HTR-8/SVneo (cell line): Measurements from ENCODE around the gene CAMTA1.
A peak's percentile ranks its signal among the peaks of the same experiment; 100 is the strongest.

Experiments
- DNase-seq: peaks from one replicate; pipeline ENCODE4 v3.0.0; 2011; ENCODE audit warnings: low spot score, mixed read lengths; ENCODE audit not compliant: insufficient read length
- FAIRE-seq: peaks from 2 replicates; lab custom pipeline; 2011; peaks lifted over from hg19 to GRCh38; lab: Jason Lieb, UNC

Gene CAMTA1

GRCh38 chr1:7632681-7633080, 847.4 kb downstream of the CAMTA1 start:
- FAIRE-seq (no peak), DNase-seq (no peak)

- no peak for DNase-seq
- FAIRE-seq = no peak
These were observed 848.4 kb downstream of the CAMTA1 start for GRCh38 chr1:7633506-7634245.

- no peak for FAIRE-seq
- no peak for DNase-seq
These were observed 849.4 kb downstream of the CAMTA1 start for GRCh38 chr1:7634546-7635240.

GRCh38 chr1:7636795-7637526, 851.7 kb downstream of the CAMTA1 start:
- DNase-seq (no peak), FAIRE-seq (no peak)

GRCh38 chr1:7638078-7638477, 852.8 kb downstream of the CAMTA1 start:
- no peak for DNase-seq
- no peak for FAIRE-seq

GRCh38 chr1:7639435-7640131, 854.3 kb downstream of the CAMTA1 start:
- FAIRE-seq = peak; percentile 9
- DNase-seq = no peak

- DNase-seq = no peak
- FAIRE-seq = no peak
These were observed 855.1 kb downstream of the CAMTA1 start for GRCh38 chr1:7640350-7640749.

GRCh38 chr1:7640920-7641585, 855.8 kb downstream of the CAMTA1 start:
- FAIRE-seq = no peak
- no peak for DNase-seq

- DNase-seq = no peak
- no peak for FAIRE-seq
These were observed 856.5 kb downstream of the CAMTA1 start for GRCh38 chr1:7641587-7642417.

- no peak for DNase-seq
These were observed 857.1 kb downstream of the CAMTA1 start for GRCh38 chr1:7642418-7642704.

GRCh38 chr1:7642781-7643529, 857.7 kb downstream of the CAMTA1 start:
- FAIRE-seq = no peak

More at GRCh38 chr1:7642418-7642704, 857.1 kb downstream of the CAMTA1 start:
- FAIRE-seq = no peak

GRCh38 chr1:7643530-7643929, 858.3 kb downstream of the CAMTA1 start:
- no peak for DNase-seq
- FAIRE-seq = no peak

More at GRCh38 chr1:7642781-7643529, 857.7 kb downstream of the CAMTA1 start:
- DNase-seq = no peak

GRCh38 chr1:7644086-7644485, 858.8 kb downstream of the CAMTA1 start:
- no peak for FAIRE-seq
- no peak for DNase-seq

GRCh38 chr1:7644961-7645750, 859.9 kb downstream of the CAMTA1 start:
- DNase-seq (no peak), FAIRE-seq (no peak)

GRCh38 chr1:7645751-7646048, 860.4 kb downstream of the CAMTA1 start:
- DNase-seq (no peak), FAIRE-seq (no peak)

GRCh38 chr1:7646164-7646563, 860.9 kb downstream of the CAMTA1 start:
- FAIRE-seq (no peak), DNase-seq (no peak)

- FAIRE-seq (no peak), DNase-seq (peak; percentile 84)
These were observed 862.0 kb downstream of the CAMTA1 start for GRCh38 chr1:7646981-7647901.
